HFFc6 (cell line): Measurements from ENCODE around the gene PDE6H. TPM values are rescaled to one million over a fixed set of nuclear protein-coding genes. Genes with fewer than 3 reads are reported as not detected.

Source experiments
- DNase-seq: peaks from one replicate; pipeline ENCODE4 v3.0.0-alpha.2; 2018
- H3K27ac Mint-ChIP-seq: 2 replicates; pipeline ENCODE4 v1.8.0; 2020; ENCODE audit warnings: mild to moderate bottlenecking, mixed read lengths
- H3K27me3 Mint-ChIP-seq: 2 replicates; pipeline ENCODE4 v1.8.0; 2021; ENCODE audit warnings: mild to moderate bottlenecking, moderate library complexity, mixed read lengths; ENCODE audit not compliant: insufficient read depth
- H3K36me3 Mint-ChIP-seq: 2 replicates; pipeline ENCODE4 v1.8.0; 2021; ENCODE audit warnings: low read depth, mixed read lengths
- H3K4me1 Mint-ChIP-seq: 2 replicates; pipeline ENCODE4 v1.8.0; 2020; ENCODE audit warnings: low read depth, mixed read lengths
- H3K4me3 Mint-ChIP-seq: 2 replicates; pipeline ENCODE4 v1.8.0; 2020; ENCODE audit warnings: mild to moderate bottlenecking, moderate library complexity, mixed read lengths
- H3K9me3 Mint-ChIP-seq: 2 replicates; pipeline ENCODE4 v1.8.0; 2020; ENCODE audit warnings: mild to moderate bottlenecking, mixed read lengths
- total RNA-seq, 6 experiments: library from RNA; stranded (reverse); fragmentation: NEBNext Ultra II Directional; extraction: Animal tissue kit (Norgen Biotek cat#: 25700); gene quantifications; 2 replicates in 1 of 6; 3 replicates in 5 of 6; pipeline ENCODE4 v1.2.3, GENCODE V29; 2021
- TF ChIP-seq, protein P1 (sequence below): fragments of 200-600 bp; sonication (generic); IDR thresholded peaks from 2 replicates; pipeline ENCODE4 v1.5.0; 2021; ENCODE audit warnings: antibody characterized with exemption, mild to moderate bottlenecking

Gene PDE6H
- total RNA-seq, 6 experiments from 2014 or later: not detected

DNA sequence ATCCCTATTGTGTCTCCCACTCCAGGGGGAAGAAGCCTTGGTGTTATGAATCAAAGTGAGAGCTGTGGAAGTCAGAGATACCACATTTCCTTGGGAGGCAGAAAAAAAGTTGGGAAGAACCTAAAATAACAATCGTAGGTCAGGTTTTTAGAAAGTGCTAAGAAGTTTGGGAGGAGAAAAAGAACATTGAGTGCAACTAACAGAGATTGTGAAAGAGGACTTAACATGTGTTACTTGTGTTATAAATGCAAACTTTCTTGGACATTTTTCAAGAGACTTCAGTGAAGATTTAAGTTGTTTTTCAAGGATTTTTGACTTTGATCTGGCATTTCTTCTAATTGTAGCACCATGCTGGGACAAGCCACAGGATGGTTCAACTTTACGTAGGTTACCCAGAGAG, 26.7 kb upstream of the PDE6H start:
- Mint-ChIP-seq H3K4me1 (peaks cover 45% of the 10 kb centered on the region), H3K36me3 (no peaks in the 10 kb centered on the region), H3K4me3 (no peak overlapping the region), H3K27ac (no peak overlapping the region), H3K27me3 (no peaks in the 10 kb centered on the region; the same call in 1 of the 2 replicates), H3K9me3 (no peaks in the 10 kb centered on the region)
- TF ChIP-seq, protein P1, sequence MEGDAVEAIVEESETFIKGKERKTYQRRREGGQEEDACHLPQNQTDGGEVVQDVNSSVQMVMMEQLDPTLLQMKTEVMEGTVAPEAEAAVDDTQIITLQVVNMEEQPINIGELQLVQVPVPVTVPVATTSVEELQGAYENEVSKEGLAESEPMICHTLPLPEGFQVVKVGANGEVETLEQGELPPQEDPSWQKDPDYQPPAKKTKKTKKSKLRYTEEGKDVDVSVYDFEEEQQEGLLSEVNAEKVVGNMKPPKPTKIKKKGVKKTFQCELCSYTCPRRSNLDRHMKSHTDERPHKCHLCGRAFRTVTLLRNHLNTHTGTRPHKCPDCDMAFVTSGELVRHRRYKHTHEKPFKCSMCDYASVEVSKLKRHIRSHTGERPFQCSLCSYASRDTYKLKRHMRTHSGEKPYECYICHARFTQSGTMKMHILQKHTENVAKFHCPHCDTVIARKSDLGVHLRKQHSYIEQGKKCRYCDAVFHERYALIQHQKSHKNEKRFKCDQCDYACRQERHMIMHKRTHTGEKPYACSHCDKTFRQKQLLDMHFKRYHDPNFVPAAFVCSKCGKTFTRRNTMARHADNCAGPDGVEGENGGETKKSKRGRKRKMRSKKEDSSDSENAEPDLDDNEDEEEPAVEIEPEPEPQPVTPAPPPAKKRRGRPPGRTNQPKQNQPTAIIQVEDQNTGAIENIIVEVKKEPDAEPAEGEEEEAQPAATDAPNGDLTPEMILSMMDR: no peak
- no peak for DNase-seq

DNA sequence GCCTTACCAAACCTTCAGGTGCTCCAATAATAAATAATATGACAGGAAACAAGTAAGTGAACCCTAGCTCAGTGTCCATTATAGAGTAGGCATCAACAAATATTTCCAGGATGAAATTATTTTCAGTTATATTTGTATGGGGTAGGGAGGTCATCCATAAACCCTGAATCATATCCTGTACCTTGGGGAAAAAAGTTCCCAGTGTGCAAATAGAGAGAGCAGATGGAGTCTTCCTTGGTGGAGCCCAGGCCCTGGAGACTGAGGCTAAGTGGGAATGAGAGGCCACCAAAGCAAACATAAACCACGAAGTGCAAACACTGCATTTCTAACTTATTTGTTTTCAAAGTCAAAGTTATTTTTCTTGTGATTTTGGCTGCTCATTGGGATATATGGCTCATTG, 26.0 kb upstream of the PDE6H start:
- Mint-ChIP-seq H3K9me3 (no peaks in the 10 kb centered on the region), H3K27ac (no peak overlapping the region), H3K4me3 (no peak overlapping the region), H3K4me1 (peaks cover 52% of the 10 kb centered on the region), H3K27me3 (no peaks in the 10 kb centered on the region; the same call in 1 of the 2 replicates), H3K36me3 (no peaks in the 10 kb centered on the region)
- TF ChIP-seq, protein P1: no peak
- DNase-seq: no peak

DNA sequence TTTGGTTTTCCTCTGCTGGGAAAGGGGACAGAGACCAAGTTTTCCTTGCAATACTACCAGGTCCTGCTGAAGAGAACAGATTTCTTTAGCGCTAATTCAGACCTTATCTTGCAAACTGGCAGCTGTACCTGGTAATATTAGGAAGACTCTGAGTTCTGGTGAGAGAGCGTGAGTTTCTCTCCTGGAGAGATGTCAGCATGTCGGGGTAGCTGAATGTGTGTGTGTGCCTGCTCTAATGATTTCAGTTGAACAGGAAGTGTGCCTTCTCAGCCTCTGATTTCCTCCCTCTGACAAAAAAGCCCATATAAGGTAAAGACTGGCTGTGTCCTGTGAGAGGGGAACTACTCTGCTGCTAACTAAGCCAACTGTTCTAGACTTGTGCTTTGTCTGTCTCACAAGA, 24.2 kb upstream of the PDE6H start:
- H3K27ac Mint-ChIP-seq: peak overlapping the region; percentile 82
- TF ChIP-seq, protein P1: no peak

DNA sequence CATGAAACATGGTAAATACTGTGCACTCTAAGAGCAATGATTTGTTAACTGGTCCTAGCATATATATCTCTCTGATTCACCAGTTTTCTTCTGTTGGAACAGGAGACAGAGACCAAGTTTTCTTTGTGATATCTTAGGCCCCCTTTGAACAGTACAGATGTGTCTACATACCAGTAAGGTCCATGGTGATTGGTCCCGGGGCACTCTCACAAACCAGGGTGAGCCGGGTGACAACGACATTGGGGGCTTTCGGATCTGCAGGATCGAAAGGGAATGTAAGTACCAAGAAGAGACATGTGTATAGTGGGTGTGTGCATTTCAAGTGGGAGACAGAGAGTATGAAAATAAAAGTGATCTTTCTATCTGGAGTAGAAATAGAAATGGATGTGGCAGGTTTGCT, 23.2 kb upstream of the PDE6H start:
- H3K27ac Mint-ChIP-seq: no peak overlapping the region

More for the DNA sequence above, 24.2 kb upstream of the PDE6H start:
- H3K4me3 Mint-ChIP-seq: peak overlapping the region; percentile 52; the same call in 1 of the 2 replicates
- peaks cover 66% of the 10 kb centered on the region for H3K4me1 Mint-ChIP-seq
- DNase-seq: peak; percentile 25
- H3K9me3 Mint-ChIP-seq: no peaks in the 10 kb centered on the region
- no peaks in the 10 kb centered on the region; the same call in 1 of the 2 replicates for H3K27me3 Mint-ChIP-seq
- no peaks in the 10 kb centered on the region for H3K36me3 Mint-ChIP-seq

DNA sequence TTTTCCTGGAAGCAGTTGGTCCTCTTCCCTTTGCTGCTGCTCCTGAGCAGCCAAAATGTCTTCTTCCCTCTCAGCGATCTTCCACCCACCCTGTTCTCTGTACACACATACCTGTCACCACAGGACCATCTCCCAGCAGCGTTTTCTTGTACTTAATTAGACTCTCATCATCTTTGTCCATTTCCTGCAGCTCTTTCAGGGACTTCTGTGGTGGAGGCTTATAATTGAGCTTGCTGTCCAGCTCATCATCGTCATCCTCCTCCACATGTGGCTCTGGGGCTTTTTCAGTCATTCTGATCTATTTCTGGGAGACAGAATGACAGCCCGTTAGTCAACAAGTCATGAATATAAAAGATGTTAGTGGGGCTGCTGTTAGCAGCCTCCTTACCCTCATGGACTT, 22.4 kb upstream of the PDE6H start:
- H3K27ac Mint-ChIP-seq: peak overlapping the region; percentile 1; the same call in 1 of the 2 replicates
- H3K36me3 Mint-ChIP-seq: no peaks in the 10 kb centered on the region
- H3K27me3 Mint-ChIP-seq: no peaks in the 10 kb centered on the region; the same call in 1 of the 2 replicates
- H3K9me3 Mint-ChIP-seq: no peaks in the 10 kb centered on the region
- peaks cover 66% of the 10 kb centered on the region for H3K4me1 Mint-ChIP-seq
- no peak overlapping the region for H3K4me3 Mint-ChIP-seq
- DNase-seq: no peak
- TF ChIP-seq, protein P1: no peak

More for the DNA sequence above, 23.2 kb upstream of the PDE6H start:
- no peaks in the 10 kb centered on the region; the same call in 1 of the 2 replicates for H3K27me3 Mint-ChIP-seq
- H3K4me3 Mint-ChIP-seq: no peak overlapping the region
- no peaks in the 10 kb centered on the region for H3K9me3 Mint-ChIP-seq
- no peaks in the 10 kb centered on the region for H3K36me3 Mint-ChIP-seq
- TF ChIP-seq, protein P1: no peak
- H3K4me1 Mint-ChIP-seq: peaks cover 66% of the 10 kb centered on the region
- no peak for DNase-seq
